Ascending aorta (tissue), 2 donors: ENCODE data around the gene VPS41. TPM values are rescaled to one million over a fixed set of nuclear protein-coding genes. Genes with fewer than 3 reads are reported as not detected.

ENCODE experiments used
- DNase-seq, 2 donors: peaks; one replicate each; pipeline ENCODE4 v3.0.0-alpha.2; 2019; ENCODE audit warnings: low spot score in 2 of 2
- H3K27ac ChIP-seq, 2 donors: fragments of 200-600 bp; sonication (generic); one replicate each; pipeline ENCODE4 v1.5.1; 2016 to 2017; ENCODE audit warnings: mild to moderate bottlenecking in 1 of 2
- H3K27me3 ChIP-seq: fragments of 200-600 bp; sonication (generic); one replicate; pipeline ENCODE4 v1.5.1; 2017
- H3K36me3 ChIP-seq, 2 donors: fragments of 200-600 bp; sonication (generic); one replicate each; pipeline ENCODE4 v1.5.1; 2016
- H3K4me1 ChIP-seq, 2 donors: fragments of 200-600 bp; sonication (generic); one replicate each; pipeline ENCODE4 v1.5.1; 2016 to 2017; ENCODE audit warnings: mild to moderate bottlenecking in 1 of 2
- H3K4me3 ChIP-seq, 2 donors: fragments of 200-600 bp; sonication (generic); one replicate each; pipeline ENCODE4 v1.5.1; 2016 to 2017; ENCODE audit warnings: mild to moderate bottlenecking in 1 of 2
- H3K9me3 ChIP-seq, 2 donors: fragments of 200-600 bp; sonication (generic); one replicate each; pipeline ENCODE4 v1.5.1; 2016
- intact Hi-C: fragments of 100-400 bp; cut with DNase I; formaldehyde crosslinking; loops from one replicate; pipeline ENCODE4 v1.15.1; 2023
- total RNA-seq: library from RNA; depleted of rRNA; stranded (reverse); fragments of >200 nt; gene quantifications from one replicate; pipeline ENCODE4 v1.1.0, GENCODE V29; 2016
- TF ChIP-seq, protein P1 (sequence below), 3 experiments: fragments of 200-600 bp in 2 of 3; fragments of 450-650 bp in 1 of 3; sonication (generic) in 2 of 3; IDR thresholded peaks; one replicate each; pipeline ENCODE4 v1.5.1; 2016 to 2019; ENCODE audit warnings: antibody characterized with exemption in 3 of 3, mild to moderate bottlenecking in 1 of 3, moderate library complexity in 1 of 3

VPS41 gene
- total RNA-seq, 1 donor from 2014 or later: 13.4 TPM

DNA sequence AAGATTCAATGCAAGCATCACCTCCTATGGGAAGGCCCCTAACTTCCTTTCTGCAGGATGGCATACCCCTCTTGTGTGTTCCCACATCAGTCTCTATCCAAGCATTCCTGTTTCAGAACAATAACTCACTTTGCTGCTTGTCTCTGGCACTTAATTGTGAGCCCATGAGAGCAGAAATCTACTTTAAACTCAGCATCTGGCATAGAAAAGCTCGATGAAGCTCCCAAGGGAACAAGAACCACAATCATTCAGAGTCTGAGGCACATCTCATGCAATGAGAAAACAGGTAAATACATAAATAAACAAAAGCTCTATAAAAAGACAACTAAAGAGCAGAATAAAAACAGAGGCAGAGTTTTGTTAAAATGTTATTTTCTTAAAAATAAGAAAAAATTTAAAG lies 66.2 kb downstream of the VPS41 start:
- TF ChIP-seq, protein P1, sequence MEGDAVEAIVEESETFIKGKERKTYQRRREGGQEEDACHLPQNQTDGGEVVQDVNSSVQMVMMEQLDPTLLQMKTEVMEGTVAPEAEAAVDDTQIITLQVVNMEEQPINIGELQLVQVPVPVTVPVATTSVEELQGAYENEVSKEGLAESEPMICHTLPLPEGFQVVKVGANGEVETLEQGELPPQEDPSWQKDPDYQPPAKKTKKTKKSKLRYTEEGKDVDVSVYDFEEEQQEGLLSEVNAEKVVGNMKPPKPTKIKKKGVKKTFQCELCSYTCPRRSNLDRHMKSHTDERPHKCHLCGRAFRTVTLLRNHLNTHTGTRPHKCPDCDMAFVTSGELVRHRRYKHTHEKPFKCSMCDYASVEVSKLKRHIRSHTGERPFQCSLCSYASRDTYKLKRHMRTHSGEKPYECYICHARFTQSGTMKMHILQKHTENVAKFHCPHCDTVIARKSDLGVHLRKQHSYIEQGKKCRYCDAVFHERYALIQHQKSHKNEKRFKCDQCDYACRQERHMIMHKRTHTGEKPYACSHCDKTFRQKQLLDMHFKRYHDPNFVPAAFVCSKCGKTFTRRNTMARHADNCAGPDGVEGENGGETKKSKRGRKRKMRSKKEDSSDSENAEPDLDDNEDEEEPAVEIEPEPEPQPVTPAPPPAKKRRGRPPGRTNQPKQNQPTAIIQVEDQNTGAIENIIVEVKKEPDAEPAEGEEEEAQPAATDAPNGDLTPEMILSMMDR (IDR thresholded peaks at IDR 0.05): no peak
- Histone ChIP-seq H3K36me3 (no peaks in the 10 kb centered on the region), H3K4me1 (peaks cover 0 to 7% of the 10 kb centered on the region in 2 donors), H3K27me3 (no peaks in the 10 kb centered on the region), H3K9me3 (no peaks in the 10 kb centered on the region), H3K4me3 (no peak overlapping the region), H3K27ac (no peak overlapping the region)
- intact Hi-C loops: no loop called here
- no peak for DNase-seq

DNA sequence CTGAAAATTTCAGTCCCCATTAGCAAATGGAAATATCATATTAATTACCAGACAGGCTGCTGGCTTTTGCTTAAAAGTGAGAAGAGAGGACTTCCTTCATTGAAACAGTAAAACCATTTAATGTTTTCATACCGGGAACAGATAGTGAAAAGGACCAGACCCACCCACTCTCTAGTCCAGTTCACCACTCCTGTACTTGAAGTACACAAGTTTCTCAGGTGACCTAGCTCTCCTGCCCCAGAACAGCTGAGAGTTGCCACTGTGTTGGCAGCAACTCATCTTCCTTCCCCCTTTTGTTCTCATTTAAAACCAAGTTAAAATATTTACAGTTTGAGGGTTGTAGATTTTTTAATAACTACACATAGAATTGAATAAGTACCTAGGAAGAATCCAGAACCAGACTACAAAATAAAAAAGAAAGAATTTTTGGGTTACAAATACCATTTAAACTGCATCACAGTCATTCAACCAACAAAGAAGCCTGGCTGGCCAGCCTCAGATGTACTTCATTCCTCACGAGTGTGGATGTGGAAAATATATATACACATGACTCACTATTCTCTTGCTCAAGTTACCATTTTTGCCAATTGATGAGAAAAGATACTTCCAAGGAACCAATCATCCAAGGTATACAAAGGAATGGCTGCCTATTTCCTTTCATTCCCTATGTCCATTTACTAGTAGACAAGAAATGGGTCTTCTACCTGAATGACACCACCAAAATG lies 68.1 kb downstream of the VPS41 start:
- TF ChIP-seq, protein P1 (IDR thresholded peaks at IDR 0.05): no peak
- H3K4me1 ChIP-seq: peaks cover 0 to 7% of the 10 kb centered on the region in 2 donors
- no peak for DNase-seq
- no peak overlapping the region for H3K27ac ChIP-seq
- H3K4me3 ChIP-seq: no peak overlapping the region
- intact Hi-C loops: no loop called here
- no peaks in the 10 kb centered on the region for H3K27me3 ChIP-seq
- no peaks in the 10 kb centered on the region for H3K9me3 ChIP-seq
- H3K36me3 ChIP-seq: no peaks in the 10 kb centered on the region

- no peaks in the 10 kb centered on the region for H3K27me3 ChIP-seq
- TF ChIP-seq, protein P1 (IDR thresholded peaks at IDR 0.05): no peak
- intact Hi-C loops: no loop called here
- DNase-seq: no peak
- no peak overlapping the region for H3K27ac ChIP-seq
- peaks cover 0 to 7% of the 10 kb centered on the region in 2 donors for H3K4me1 ChIP-seq
- H3K4me3 ChIP-seq: no peak overlapping the region
- H3K36me3 ChIP-seq: no peaks in the 10 kb centered on the region
- H3K9me3 ChIP-seq: no peaks in the 10 kb centered on the region
Observed at GRCh38 chr7:38839851-38840250, 69.1 kb downstream of the VPS41 start.

GRCh38 chr7:38838725-38839385 lies 70.1 kb downstream of the VPS41 start:
- intact Hi-C loops: no loop called here
- Histone ChIP-seq H3K4me1 (peaks cover 0 to 7% of the 10 kb centered on the region in 2 donors), H3K27me3 (no peaks in the 10 kb centered on the region), H3K36me3 (no peaks in the 10 kb centered on the region), H3K9me3 (no peaks in the 10 kb centered on the region), H3K27ac (no peak overlapping the region), H3K4me3 (no peak overlapping the region)
- DNase-seq: no peak
- TF ChIP-seq, protein P1 (IDR thresholded peaks at IDR 0.05): no peak

DNA sequence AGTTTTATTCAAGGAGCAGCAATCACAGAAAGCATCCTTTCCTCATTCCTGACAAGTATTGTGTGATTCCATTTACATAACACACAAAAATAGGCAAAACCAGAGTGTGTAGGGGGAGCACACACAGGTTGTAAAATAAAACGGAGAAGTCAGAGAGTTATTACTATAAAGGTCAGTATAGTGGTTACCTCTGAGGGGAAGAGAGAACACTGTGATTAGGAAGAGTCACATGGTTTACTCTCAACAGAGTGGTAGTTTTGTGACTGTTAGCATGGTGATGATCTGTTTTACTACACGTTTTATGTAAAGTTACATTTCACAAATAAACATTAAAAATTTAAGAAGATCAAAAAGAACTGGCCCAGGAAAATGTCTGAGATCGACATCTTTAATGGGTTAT lies 74.6 kb downstream of the VPS41 start:
- TF ChIP-seq, protein P1 (IDR thresholded peaks at IDR 0.05): no peak
- H3K27me3 ChIP-seq: no peaks in the 10 kb centered on the region
- intact Hi-C loops: no loop called here
- H3K4me1 ChIP-seq: no peaks in the 10 kb centered on the region
- no peaks in the 10 kb centered on the region for H3K36me3 ChIP-seq
- H3K9me3 ChIP-seq: no peaks in the 10 kb centered on the region
- H3K4me3 ChIP-seq: no peak overlapping the region
- no peak overlapping the region for H3K27ac ChIP-seq
- DNase-seq: no peak
